H1 (cell line): ENCODE measurements around the gene POLR2L.

ENCODE experiments used
- CBX8 ChIP-seq: fragments of 300-800, 300-1000 bp; sonication (generic); IDR thresholded peaks from 2 replicates; pipeline ENCODE4 v1.7.1; 2016; ENCODE audit warnings: low read depth, low read length, borderline replicate concordance
- KDM1A ChIP-seq: fragments of 200-600, 300-600 bp; sonication (generic); IDR thresholded peaks from 2 replicates; pipeline ENCODE4 v1.7.1; 2016; ENCODE audit warnings: mild to moderate bottlenecking, low read length, borderline replicate concordance
- PHF8 ChIP-seq: fragments of 200-600 bp; sonication (generic); conservative IDR thresholded peaks from 2 replicates; pipeline ENCODE4 v1.7.1; 2012; ENCODE audit warnings: low read depth, mild to moderate bottlenecking, inconsistent platforms, low read length, moderate library complexity
- RAD21 ChIP-seq, 2 experiments: IDR thresholded peaks in 1 of 2; conservative IDR thresholded peaks in 1 of 2; 2 replicates each; pipeline ENCODE4 v1.6.1; 2011; ENCODE audit warnings: low read depth in 2 of 2, low read length in 2 of 2, improper control_type of control experiment in 1 of 2, inconsistent platforms in 1 of 2, mild to moderate bottlenecking in 1 of 2, moderate library complexity in 1 of 2
- SUZ12 ChIP-seq: fragments of 200-600 bp; sonication (generic); IDR thresholded peaks from 2 replicates; pipeline ENCODE4 v1.6.1; 2012; ENCODE audit warnings: mild to moderate bottlenecking, inconsistent platforms, low read length, moderate library complexity, mixed read lengths
- TF ChIP-seq, protein P1 (sequence below), 3 experiments: IDR thresholded peaks; 1 replicate in 2 of 3; 2 replicates in 1 of 3; pipeline versions ENCODE4 v1.5.1 to v1.6.1; 2011; ENCODE audit warnings: low read length in 3 of 3, mild to moderate bottlenecking in 3 of 3, inconsistent platforms in 2 of 3, low read depth in 1 of 3, moderate library complexity in 1 of 3; ENCODE audit not compliant: insufficient read depth in 1 of 3; ENCODE audit errors: control extremely low read depth in 1 of 3

DNA sequence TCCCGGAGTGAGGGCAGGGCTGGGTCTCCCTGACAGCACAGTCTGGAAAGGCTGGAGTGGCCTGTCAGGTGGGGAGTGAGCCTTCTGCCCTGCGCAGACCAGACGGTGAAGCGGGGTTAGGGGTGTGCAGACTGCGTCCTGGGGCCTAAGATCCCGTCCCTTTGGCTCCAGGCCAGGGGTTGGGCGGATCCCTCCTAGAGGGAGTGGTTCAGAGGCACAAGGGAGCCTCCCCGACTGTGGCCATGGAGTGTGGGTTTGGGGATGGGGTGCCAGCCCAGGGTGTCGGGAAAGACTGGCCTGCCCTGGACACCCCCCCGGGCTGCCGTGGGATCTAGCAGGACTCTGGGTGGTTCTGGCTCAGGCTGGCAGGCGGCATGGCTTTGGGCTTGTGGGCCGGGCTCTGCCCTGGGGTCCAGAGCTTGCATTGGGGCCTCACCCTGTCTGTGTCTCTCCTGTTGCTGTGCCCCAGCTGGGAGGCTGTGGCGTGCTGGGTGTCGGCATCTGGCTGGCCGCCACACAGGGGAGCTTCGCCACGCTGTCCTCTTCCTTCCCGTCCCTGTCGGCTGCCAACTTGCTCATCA lies 19.8 kb upstream of the POLR2L start:
- no peak for TF ChIP-seq KDM1A
- TF ChIP-seq SUZ12 = no peak
- TF ChIP-seq RAD21 (IDR thresholded peaks at IDR 0.05 in 1 of 2, conservative IDR thresholded peaks at IDR 0.05 in 1 of 2; ENCODE audit: low read depth in 2 of 2, low read length in 2 of 2) = no peak
- no peak for TF ChIP-seq CBX8
- TF ChIP-seq, protein P1, sequence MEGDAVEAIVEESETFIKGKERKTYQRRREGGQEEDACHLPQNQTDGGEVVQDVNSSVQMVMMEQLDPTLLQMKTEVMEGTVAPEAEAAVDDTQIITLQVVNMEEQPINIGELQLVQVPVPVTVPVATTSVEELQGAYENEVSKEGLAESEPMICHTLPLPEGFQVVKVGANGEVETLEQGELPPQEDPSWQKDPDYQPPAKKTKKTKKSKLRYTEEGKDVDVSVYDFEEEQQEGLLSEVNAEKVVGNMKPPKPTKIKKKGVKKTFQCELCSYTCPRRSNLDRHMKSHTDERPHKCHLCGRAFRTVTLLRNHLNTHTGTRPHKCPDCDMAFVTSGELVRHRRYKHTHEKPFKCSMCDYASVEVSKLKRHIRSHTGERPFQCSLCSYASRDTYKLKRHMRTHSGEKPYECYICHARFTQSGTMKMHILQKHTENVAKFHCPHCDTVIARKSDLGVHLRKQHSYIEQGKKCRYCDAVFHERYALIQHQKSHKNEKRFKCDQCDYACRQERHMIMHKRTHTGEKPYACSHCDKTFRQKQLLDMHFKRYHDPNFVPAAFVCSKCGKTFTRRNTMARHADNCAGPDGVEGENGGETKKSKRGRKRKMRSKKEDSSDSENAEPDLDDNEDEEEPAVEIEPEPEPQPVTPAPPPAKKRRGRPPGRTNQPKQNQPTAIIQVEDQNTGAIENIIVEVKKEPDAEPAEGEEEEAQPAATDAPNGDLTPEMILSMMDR (IDR thresholded peaks at IDR 0.05; ENCODE audit: control extremely low read depth in 1 of 3, insufficient read depth in 1 of 3, low read depth in 1 of 3, low read length in 3 of 3) = no peak
- TF ChIP-seq PHF8 = no peak
